Esophagus squamous epithelium (tissue), 5 donors: ENCODE measurements around the gene TFF1. TPM values are rescaled to one million over a fixed set of nuclear protein-coding genes. Genes with fewer than 3 reads are reported as not detected.

Experiments used
- DNase-seq: peaks from one replicate; lab custom pipeline; 2025; lab: John Stamatoyannopoulos, UW
- H3K27ac ChIP-seq, 4 donors: fragments of 200-600 bp; sonication (generic); one replicate each; pipeline ENCODE4 v1.5.1; 2016 to 2019; ENCODE audit warnings: mild to moderate bottlenecking in 1 of 4
- H3K27me3 ChIP-seq, 4 donors: fragments of 200-600 bp; sonication (generic); 1 replicate in 3 of 4; 2 replicates in 1 of 4; pipeline versions ENCODE4 v1.5.1 to v1.6.0; 2017 to 2021; ENCODE audit warnings: antibody characterized with exemption in 1 of 4
- H3K36me3 ChIP-seq, 3 donors: fragments of 200-600 bp; sonication (generic); one replicate each; pipeline ENCODE4 v1.5.1; 2016 to 2019
- H3K4me1 ChIP-seq, 3 donors: fragments of 200-600 bp; sonication (generic); one replicate each; pipeline ENCODE4 v1.5.1; 2017 to 2019
- H3K4me3 ChIP-seq, 4 donors: fragments of 200-600 bp; sonication (generic); 1 replicate in 3 of 4; 2 replicates in 1 of 4; pipeline ENCODE4 v1.5.1; 2016 to 2019; ENCODE audit warnings: mild to moderate bottlenecking in 2 of 4, moderate library complexity in 1 of 4
- H3K9me3 ChIP-seq, 3 donors: fragments of 200-600 bp; sonication (generic); one replicate each; pipeline ENCODE4 v1.5.1; 2016 to 2019
- POLR2A ChIP-seq, 4 donors: fragments of 450-650 bp; IDR thresholded peaks; one replicate each; pipeline ENCODE4 v1.6.1; 2017; ENCODE audit warnings: antibody characterized with exemption in 4 of 4, mild to moderate bottlenecking in 4 of 4, moderate library complexity in 3 of 4
- WGBS, 2 donors: methylation state at CpG; one replicate each; pipeline ENCODE4 v1.1.5; 2018; 5-methylcytosine and 5-hydroxymethylcytosine counted together
- intact Hi-C: fragments of 100-400 bp; cut with DNase I; formaldehyde crosslinking; loops from one replicate; pipeline ENCODE4 v1.15.0; 2022
- total RNA-seq, 4 donors: library from RNA; depleted of rRNA; stranded (reverse); fragments of >200 nt; gene quantifications; one replicate each; pipeline ENCODE4 v1.1.0, GENCODE V29; 2016
- TF ChIP-seq, protein P1 (sequence below), 6 experiments: fragments of 450-650 bp in 4 of 6; fragments of 200-600 bp in 2 of 6; sonication (generic) in 2 of 6; IDR thresholded peaks; one replicate each; pipeline ENCODE4 v1.5.1; 2016 to 2019; ENCODE audit warnings: antibody characterized with exemption in 6 of 6, mild to moderate bottlenecking in 4 of 6, moderate library complexity in 4 of 6
- donor health status: DM: yes; HTN: yes; CAD: no.

The TFF1 gene
- total RNA-seq, 4 donors from 2014 or later: not detected

- Histone ChIP-seq H3K4me1 (peaks cover 6 to 30% (median 9%) of the 10 kb centered on the region in 3 donors), H3K36me3 (no peaks in the 10 kb centered on the region), H3K4me3 (no peak overlapping the region), H3K27me3 (peaks cover 0 to 16% (median 0%) of the 10 kb centered on the region in 4 donors), H3K9me3 (no peaks in the 10 kb centered on the region), H3K27ac (no peak overlapping the region)
- 41 to 85% methylated on average over 15 to 24 of the region's 24 CpGs for WGBS, 2 donors
- intact Hi-C loops: no loop called here
- TF ChIP-seq POLR2A (IDR thresholded peaks at IDR 0.05): no peak
- TF ChIP-seq, protein P1, sequence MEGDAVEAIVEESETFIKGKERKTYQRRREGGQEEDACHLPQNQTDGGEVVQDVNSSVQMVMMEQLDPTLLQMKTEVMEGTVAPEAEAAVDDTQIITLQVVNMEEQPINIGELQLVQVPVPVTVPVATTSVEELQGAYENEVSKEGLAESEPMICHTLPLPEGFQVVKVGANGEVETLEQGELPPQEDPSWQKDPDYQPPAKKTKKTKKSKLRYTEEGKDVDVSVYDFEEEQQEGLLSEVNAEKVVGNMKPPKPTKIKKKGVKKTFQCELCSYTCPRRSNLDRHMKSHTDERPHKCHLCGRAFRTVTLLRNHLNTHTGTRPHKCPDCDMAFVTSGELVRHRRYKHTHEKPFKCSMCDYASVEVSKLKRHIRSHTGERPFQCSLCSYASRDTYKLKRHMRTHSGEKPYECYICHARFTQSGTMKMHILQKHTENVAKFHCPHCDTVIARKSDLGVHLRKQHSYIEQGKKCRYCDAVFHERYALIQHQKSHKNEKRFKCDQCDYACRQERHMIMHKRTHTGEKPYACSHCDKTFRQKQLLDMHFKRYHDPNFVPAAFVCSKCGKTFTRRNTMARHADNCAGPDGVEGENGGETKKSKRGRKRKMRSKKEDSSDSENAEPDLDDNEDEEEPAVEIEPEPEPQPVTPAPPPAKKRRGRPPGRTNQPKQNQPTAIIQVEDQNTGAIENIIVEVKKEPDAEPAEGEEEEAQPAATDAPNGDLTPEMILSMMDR (IDR thresholded peaks at IDR 0.05): no peak
- DNase-seq: no peak
Measured at GRCh38 chr21:42340187-42341050, 25.9 kb downstream of the TFF1 start.

DNA sequence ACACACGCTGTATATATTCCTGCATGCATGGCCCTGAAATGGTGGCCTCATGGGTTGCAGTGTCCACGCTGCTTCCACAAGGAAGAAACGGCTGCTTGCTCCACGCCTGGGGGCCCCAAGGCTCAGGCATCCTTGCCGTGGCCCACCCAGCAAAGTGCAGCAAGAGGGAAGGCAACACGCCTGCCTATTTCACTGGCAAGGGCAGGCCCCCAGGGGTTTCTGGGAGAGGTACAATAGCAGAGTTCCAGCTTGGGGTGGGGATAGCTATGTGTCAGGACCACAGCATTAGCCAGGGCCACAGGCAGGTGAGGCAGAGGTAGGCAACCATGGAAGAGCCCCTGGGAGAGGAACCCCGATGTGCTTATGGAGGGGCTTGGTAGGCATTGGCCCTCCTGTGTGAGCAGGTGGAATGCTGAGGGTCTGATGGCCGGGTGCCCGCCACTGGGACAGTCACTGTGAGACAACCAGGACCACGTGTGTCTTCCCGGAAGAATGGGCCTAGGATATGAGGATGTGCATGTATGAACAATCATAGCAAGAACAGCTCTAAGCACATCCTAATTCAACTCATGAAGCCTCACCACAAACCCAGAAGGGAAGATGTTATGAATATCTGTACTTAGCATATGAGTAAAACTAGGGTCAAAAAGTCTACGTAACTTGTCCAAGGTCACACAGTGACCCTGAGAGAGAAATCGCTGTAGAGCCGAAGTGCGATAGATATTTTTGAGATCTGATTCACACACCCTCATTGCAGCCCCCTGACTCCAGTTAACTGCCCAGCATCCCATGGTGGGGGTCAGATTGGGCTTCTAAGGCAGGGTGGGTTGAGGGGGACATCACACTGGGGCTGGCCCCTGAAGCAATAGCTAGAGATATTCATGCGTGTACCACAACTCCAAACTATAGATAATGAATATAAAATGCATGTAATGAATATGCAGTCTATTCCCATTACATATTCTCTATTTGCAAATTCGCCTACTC is 27.3 kb downstream of the TFF1 start:
- H3K4me1 ChIP-seq: peaks cover 6 to 30% (median 9%) of the 10 kb centered on the region in 3 donors
- intact Hi-C loops: loop anchor here (10.0 kb wide), 1 partner anchor 196 kb away; no protein-coding TSS in a partner anchor
- DNase-seq: no peak
- peaks cover 0 to 30% (median 0%) of the 10 kb centered on the region in 4 donors for H3K27me3 ChIP-seq
- WGBS, 2 donors: 72 to 93% methylated on average over 11 to 12 of the region's 17 CpGs
- H3K9me3 ChIP-seq: no peaks in the 10 kb centered on the region
- TF ChIP-seq, protein P1 (IDR thresholded peaks at IDR 0.05): no peak
- no peak for TF ChIP-seq POLR2A (IDR thresholded peaks at IDR 0.05)
- no peak overlapping the region for H3K27ac ChIP-seq
- H3K36me3 ChIP-seq: no peaks in the 10 kb centered on the region
- H3K4me3 ChIP-seq: no peak overlapping the region

- Histone ChIP-seq H3K27me3 (peaks cover 0 to 39% (median 0%) of the 10 kb centered on the region in 4 donors), H3K4me3 (peak overlapping the region in 1 of 4 donors; percentile 19), H3K36me3 (no peaks in the 10 kb centered on the region), H3K4me1 (peaks cover 6 to 30% (median 9%) of the 10 kb centered on the region in 3 donors), H3K27ac (peak overlapping the region in 2 of 4 donors; percentile 10 to 69), H3K9me3 (no peaks in the 10 kb centered on the region)
- 5 to 16% methylated on average over 7 to 16 of the region's 23 CpGs for WGBS, 2 donors
- peak; percentile 14 for DNase-seq
- intact Hi-C loops: loop anchor here (10.0 kb wide), 1 partner anchor 197 kb away; no protein-coding TSS in a partner anchor
- TF ChIP-seq, protein P1 (IDR thresholded peaks at IDR 0.05): peak; percentile 55 to 85 (median 70)
- no peak for TF ChIP-seq POLR2A (IDR thresholded peaks at IDR 0.05)
Measured at GRCh38 chr21:42337830-42338728, 28.3 kb downstream of the TFF1 start.

DNA sequence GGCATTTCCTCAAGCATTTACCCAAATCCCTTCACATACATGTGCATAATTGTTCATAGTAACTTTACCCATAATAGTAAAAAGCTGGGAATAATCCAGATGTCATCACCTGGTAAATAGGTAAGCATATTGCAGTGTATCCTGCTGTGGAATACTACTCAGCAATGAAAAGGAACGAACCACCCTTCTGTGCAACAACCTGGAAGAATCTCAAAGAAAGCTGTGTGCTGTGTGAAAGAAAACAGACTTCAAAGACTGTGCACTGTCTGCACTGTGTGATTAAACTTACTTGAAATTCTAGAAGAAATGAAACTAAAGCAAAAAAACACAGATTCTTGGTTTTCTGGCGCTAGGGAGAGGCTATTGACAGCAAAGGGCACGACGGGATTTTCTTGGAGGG is 29.1 kb downstream of the TFF1 start:
- H3K27me3 ChIP-seq: peaks cover 0 to 48% (median 0%) of the 10 kb centered on the region in 4 donors
- TF ChIP-seq, protein P1 (IDR thresholded peaks at IDR 0.05): no peak
- TF ChIP-seq POLR2A (IDR thresholded peaks at IDR 0.05): no peak
- peaks cover 6 to 30% (median 9%) of the 10 kb centered on the region in 3 donors for H3K4me1 ChIP-seq
- 66 to 74% methylated on average over 4 of the region's 4 CpGs for whole genome bisulfite sequencing, 2 donors
- H3K9me3 ChIP-seq: no peaks in the 10 kb centered on the region
- no peak overlapping the region for H3K4me3 ChIP-seq
- no peak overlapping the region for H3K27ac ChIP-seq
- intact Hi-C loops: loop anchor here (10.0 kb wide), 1 partner anchor 198 kb away; no protein-coding TSS in a partner anchor
- no peaks in the 10 kb centered on the region for H3K36me3 ChIP-seq
- no peak for DNase-seq
